Measurements from ENCODE around the gene PSMB7. TPM values are rescaled to one million over a fixed set of nuclear protein-coding genes. Genes with fewer than 3 reads are reported as not detected.

The PSMB7 gene
- polyA plus RNA-seq, 1 of the 3 experiments (the other 2 are of a cell fraction): 357 TPM

- TF ChIP-seq USF2 (IDR thresholded peaks at IDR 0.05; ENCODE audit: borderline replicate concordance, low read depth, low read length) (no peak), RFX5 (IDR thresholded peaks at IDR 0.05; ENCODE audit: low read length) (no peak), EP300 (IDR thresholded peaks at IDR 0.05; ENCODE audit: borderline replicate concordance in 1 of 2, low read depth in 1 of 2, low read length in 1 of 2) (no peak)
These were observed 35.1 kb upstream of the PSMB7 start, which contains the start of gene ADGRD2 (continued) for GRCh38 chr9:124450241-124450924.

GRCh38 chr9:124449381-124450151 lies 34.3 kb upstream of the PSMB7 start:
- no peaks in the 10 kb centered on the region for H3F3A ChIP-seq (replicated peaks; ENCODE audit: insufficient read depth)
- no peaks in the 10 kb centered on the region for H3K36me3 ChIP-seq (replicated peaks in 1 of 2; ENCODE audit: control insufficient read depth in 1 of 2, insufficient read depth in 2 of 2, low read length in 1 of 2)
- H3K27ac ChIP-seq (ENCODE audit: low read depth in 2 of 2, low read length in 1 of 2): no peak overlapping the region
- H3K9ac ChIP-seq: no peak overlapping the region
- ChIA-PET CTCF (interaction anchor here (0.6 to 2.4 kb wide), 3 partner anchors 12 to 31 kb away, joined by 3 to 8 read pairs (median 4); no protein-coding TSS in a partner anchor), POLR2A (no interaction called here)
- H3K27me3 ChIP-seq (ENCODE audit: insufficient read depth): no peaks in the 10 kb centered on the region
- peaks cover 0 to 12% of the 10 kb centered on the region in 2 experiments; a peak in 1 of 4 replicates for H3K4me1 ChIP-seq (ENCODE audit: control insufficient read depth in 1 of 2, insufficient read depth in 2 of 2, low read depth in 1 of 2, low read length in 1 of 2)
- no peak overlapping the region for H2AFZ ChIP-seq (ENCODE audit: low read depth)
- no peak overlapping the region for H3K4me2 ChIP-seq
- H3K9me3 ChIP-seq: no peaks in the 10 kb centered on the region
- H3K9me2 ChIP-seq: no peaks in the 10 kb centered on the region
- no peak overlapping the region for H3K4me3 ChIP-seq (ENCODE audit: low read depth in 2 of 2, low read length in 1 of 2)
- H4K20me1 ChIP-seq (ENCODE audit: insufficient read depth): no peaks in the 10 kb centered on the region
- 86% methylated on average over 13 of the region's 13 CpGs for WGBS (ENCODE audit: low lambda C conversion rate)
- peak; percentile 27 for DNase-seq
- TF ChIP-seq RFX5 (IDR thresholded peaks at IDR 0.05; ENCODE audit: low read length): no peak
- no peak for TF ChIP-seq TAF1 (IDR thresholded peaks at IDR 0.05; ENCODE audit: borderline replicate concordance, low read depth, low read length)
- no peak for TF ChIP-seq RCOR1 (IDR thresholded peaks at IDR 0.05; ENCODE audit: low read length)
- TF ChIP-seq RXRA (IDR thresholded peaks at IDR 0.05; ENCODE audit: borderline replicate concordance, low read depth): no peak
- no peak for TF ChIP-seq TCF12 (IDR thresholded peaks at IDR 0.05)
- no peak for TF ChIP-seq JUND (IDR thresholded peaks at IDR 0.05)
- no peak for TF ChIP-seq NFIC (IDR thresholded peaks at IDR 0.05; ENCODE audit: borderline replicate concordance)
- no peak for TF ChIP-seq ZBTB33 (IDR thresholded peaks at IDR 0.05; ENCODE audit: borderline replicate concordance, low read depth)
- no peak for TF ChIP-seq NRF1 (IDR thresholded peaks at IDR 0.05; ENCODE audit: low read depth, low read length)
- TF ChIP-seq USF1 (IDR thresholded peaks at IDR 0.05; ENCODE audit: borderline replicate concordance, low read depth): no peak
- TF ChIP-seq SIN3A (IDR thresholded peaks at IDR 0.05; ENCODE audit: borderline replicate concordance, low read depth, low read length): no peak
- no peaks in the 10 kb centered on the region for H3K79me2 ChIP-seq (ENCODE audit: insufficient read depth)
